Measurements from ENCODE around the gene OR2A2.
"Not testable (repeated sequence)": the region's sequence is repeated elsewhere in the genome, so short reads cannot be mapped to it uniquely, and the experiment has no call there.

Gene OR2A2, protein sequence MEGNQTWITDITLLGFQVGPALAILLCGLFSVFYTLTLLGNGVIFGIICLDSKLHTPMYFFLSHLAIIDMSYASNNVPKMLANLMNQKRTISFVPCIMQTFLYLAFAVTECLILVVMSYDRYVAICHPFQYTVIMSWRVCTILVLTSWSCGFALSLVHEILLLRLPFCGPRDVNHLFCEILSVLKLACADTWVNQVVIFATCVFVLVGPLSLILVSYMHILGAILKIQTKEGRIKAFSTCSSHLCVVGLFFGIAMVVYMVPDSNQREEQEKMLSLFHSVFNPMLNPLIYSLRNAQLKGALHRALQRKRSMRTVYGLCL

DNA sequence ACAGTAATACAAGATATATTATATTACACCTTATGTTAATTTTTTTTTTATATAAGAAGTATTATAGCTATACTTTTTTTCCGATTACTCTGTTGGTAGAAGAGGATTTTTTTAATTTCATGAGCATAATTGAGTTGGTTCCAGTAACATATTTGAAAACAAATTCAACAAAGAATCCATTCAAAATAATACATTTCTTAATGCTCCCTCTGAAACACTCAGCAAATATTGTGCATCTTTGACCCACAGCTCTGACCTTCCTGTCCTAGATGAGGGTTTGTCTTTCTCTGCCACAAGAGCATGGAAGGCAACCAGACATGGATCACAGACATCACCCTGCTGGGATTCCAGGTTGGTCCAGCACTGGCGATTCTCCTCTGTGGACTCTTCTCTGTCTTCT is at the start of gene OR2A2:
Gene OR2A2 (plus strand): TSS at position 301 of the 400 bp plus-strand sequence. CDS start 0 bp downstream, at position 301.
- no peak for DNase-seq (ENCODE audit: low spot score)

DNA sequence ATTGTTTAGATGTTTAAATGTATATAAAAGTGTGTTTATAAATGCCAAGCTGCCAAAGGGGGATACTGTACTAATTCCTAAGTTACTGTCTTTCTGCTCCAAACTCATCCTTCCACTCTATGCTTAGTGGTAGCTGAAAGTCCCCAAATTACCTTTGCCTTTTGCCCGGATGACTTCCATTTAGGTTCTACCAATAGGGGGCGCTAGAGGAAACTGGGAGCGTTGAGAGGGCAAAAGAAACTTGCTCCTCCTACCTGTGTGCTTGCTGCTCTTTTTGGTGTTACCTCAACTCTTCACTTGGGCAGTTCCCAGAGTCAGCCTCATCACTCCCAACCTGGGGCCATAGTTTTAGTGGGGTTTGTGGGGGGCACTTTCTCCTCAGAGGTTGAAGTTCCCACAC is 45.7 kb upstream of the OR2A2 start:
- DNase-seq (ENCODE audit: low spot score): no peak

DNA sequence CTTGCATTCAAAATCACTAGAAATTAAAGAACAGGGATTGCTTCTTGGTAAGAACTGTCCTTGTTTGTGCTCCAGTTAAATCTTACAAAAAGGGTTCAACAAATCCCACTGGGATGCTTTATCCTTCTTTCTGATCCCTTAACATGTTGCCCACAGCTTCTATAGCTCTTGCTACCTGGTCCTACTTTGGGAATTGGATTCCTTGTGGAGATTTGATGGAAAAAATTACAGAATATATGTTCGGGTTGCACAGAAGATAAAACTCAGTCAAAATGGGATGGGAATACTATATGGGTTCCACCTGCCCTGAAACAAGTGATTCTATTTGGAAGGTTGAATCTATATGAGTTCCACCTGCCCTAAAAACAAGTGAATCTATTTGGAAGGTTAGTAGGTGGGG is 39.9 kb upstream of the OR2A2 start, which contains the start of gene OR2A25:
Gene OR2A25 (plus strand): TSS at position 301 of the 400 bp plus-strand sequence. CDS start 4,409 bp downstream, outside the sequence.
- no peak for DNase-seq (ENCODE audit: low spot score)

DNA sequence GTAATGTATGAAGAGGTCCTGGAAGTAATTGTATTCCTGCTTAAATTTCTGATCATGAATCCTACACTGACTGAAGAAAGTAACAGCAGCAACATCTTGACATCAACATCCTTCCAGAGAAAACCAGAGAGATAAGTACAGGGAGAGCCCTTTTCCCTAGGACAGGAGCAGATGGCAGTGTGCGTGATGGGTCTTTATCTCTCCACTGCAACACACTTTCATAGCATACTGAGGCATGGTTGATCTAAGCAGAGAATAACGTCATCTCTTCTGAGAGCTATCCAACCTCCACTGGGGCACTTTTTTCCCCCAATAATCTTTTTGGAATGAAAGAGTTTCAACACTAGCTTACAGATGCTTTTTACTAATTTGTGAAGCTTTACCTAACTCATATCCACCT is 39.4 kb upstream of the OR2A2 start:
- no peak for DNase-seq (ENCODE audit: low spot score)

DNA sequence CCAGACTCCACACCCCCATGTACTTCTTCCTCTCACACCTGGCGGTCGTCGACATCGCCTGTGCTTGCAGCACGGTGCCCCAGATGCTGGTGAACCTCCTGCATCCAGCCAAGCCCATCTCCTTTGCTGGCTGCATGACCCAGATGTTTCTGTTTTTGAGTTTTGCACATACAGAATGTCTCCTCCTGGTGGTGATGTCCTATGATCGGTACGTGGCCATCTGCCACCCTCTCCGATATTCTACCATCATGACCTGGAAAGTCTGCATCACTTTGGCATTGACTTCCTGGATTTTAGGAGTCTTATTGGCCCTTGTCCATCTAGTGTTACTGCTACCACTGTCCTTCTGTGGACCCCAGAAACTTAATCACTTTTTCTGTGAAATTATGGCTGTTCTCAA is 35.0 kb upstream of the OR2A2 start:
- no peak for DNase-seq (ENCODE audit: low spot score)

DNA sequence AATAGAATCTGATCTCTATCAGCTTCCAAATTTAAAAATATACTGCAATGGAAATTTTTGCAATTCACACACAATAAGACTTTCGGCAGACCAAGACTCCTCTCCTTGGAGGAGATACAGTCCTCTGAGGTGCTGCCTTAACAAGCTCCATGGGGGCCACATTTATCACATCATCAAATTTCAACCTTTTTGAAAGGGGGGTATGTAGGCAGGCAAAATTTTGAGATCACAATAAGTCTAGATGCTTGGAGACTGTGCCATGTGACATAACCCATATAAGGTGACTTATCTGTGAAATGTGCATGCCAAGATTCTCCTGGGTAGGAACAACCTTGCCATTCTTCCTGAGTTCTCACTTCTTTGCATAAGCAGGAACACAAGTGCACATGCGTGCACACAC is 23.4 kb upstream of the OR2A2 start, which contains the start of gene OR2A12:
Gene OR2A12 (plus strand): TSS at position 301 of the 400 bp plus-strand sequence. CDS start 8,830 bp downstream, outside the sequence.
- DNase-seq (ENCODE audit: low spot score): no peak

DNA sequence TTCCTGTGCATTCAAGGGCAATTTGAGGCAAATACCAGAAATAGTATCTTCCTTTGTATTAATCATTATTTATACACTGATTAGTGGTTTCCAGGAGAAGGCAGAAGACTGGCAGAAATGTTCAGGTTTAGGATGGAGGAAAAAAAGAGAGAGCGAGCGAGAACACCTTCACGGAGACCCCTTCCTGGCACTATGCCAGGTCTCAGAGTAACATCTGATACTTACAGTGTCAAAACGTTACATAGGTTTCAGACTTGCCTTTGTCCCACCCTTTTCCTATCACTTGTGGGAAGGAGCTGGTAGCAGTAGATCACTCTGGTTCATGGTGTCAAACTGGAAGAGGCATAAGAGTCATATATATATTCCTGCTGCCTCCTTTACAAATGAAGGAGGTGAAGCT is 22.7 kb upstream of the OR2A2 start:
- DNase-seq (ENCODE audit: low spot score): no peak

DNA sequence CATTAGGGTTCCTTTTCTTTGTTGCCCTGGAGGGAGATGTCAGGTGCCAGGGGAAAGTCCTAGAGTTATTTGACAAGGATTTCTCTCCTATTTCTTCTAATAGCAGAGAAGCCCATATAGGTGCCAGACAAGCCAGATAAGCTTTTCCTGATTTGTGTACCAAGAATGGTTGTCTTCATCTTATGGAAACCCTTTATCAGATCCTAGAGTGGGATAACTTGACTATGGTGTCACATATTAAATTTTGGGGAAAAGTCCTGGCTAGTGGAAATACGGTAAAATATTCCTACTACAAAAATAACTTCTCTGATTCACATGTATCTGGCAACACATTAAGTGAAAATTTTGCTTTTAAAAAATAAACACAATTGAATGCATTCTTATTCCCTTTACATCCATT is 22.2 kb upstream of the OR2A2 start:
- DNase-seq (ENCODE audit: low spot score): no peak

DNA sequence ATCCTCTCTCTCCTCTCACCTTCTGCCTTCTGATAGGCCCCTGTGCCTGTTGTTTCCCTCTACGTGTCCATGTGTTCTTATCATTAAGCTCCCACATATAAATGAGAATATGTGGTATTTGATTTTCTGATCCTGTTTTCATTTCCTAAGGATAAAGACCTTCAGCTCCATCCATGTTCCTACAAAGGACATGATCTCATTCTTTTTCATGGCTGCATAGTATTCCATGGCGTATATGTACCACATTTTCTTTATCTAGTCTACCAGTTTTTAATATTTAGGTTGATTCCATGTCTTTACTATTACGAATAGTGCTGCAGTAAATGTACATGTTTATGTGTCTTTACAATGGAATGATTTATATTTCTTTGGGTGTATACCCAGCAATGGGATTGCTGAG is 18.7 kb upstream of the OR2A2 start:
- DNase-seq (ENCODE audit: low spot score): no peak

DNA sequence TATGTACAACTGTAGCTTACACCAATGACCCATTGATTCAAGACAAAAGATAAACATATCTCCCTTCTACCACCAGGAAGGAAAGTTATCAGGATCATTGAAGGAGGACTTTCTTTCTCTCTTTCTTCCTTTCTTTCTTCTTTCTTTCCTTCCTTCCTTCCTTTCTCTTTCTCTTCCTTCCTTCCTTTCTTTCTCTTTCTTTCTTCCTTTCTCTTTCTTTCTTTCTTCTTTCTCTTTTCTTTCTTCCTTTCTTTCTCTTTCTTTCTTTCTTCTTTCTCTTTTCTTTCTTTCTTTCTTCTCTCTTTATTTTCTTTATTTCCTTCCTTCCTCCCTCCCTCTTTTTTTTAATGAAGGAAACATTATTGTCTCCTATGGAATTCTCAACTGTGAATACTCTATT is 10.6 kb upstream of the OR2A2 start:
- DNase-seq (ENCODE audit: low spot score): no peak

DNA sequence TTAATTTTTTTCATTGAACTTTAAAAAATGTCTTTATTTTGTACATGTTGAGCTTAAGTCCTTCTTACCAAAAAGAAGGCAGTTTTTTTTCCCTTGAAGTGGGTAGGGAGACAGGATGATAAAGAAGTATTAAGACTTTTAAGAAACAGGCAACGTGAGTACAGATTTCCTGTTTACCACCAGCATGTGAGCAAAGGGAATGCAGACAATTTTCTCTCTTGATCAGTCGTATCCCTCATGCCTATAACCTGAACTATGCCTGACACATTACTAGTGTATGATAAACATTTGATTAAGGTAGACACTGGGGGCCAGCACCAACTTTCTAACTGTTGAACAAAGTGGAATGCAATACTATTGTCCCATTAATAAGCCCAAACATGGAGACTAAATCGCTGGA is 8.8 kb upstream of the OR2A2 start:
- no peak for DNase-seq (ENCODE audit: low spot score)

DNA sequence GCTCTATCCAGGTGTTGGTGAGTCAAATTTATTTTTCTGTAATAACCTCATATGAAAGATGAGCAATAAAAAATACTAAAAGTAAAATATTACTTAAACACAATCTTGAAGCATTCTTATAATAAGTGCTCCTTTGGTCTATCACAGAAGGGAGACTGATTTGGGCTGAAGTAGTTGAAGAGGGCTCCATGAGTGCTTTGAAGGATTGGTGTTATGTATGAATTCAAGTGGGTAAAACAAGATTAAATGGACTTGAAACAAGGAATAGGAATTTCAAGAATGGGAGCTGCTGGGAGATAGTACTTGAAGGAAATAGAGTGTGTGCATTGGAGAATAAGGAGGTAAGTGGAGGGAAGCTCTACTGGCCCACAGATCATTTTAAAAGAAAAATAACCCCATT is 7.3 kb upstream of the OR2A2 start:
- no peak for DNase-seq (ENCODE audit: low spot score)

DNA sequence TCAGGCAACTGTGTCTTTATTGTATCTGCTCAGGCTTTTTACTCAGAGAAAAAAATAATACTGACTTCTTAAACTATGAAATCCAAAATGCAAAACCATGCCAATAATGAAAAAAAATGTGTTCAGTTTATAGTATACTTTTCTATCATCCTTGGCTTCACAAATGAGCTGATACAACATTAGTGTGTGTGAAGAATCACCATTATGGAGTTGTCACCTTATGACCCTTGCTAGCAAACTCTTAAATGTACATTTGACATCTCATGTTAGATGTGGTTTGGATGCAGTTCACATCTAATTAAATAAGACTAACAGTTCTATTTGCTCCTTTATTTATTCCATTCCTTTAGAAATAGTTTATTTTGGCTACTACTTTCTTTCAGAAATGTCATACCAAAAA is 4.2 kb upstream of the OR2A2 start:
- no peak for DNase-seq (ENCODE audit: low spot score)

DNA sequence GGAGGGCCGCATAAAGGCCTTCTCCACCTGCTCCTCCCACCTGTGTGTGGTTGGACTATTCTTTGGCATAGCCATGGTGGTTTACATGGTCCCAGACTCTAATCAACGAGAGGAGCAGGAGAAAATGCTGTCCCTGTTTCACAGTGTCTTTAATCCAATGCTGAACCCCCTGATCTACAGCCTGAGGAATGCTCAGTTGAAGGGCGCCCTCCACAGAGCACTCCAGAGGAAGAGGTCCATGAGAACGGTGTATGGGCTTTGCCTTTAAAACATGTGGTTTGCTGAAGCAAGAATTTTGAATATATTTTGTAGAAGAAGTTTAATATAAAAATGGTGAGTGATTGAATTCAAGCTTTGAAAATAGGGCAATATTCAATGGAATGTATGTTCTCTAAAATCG is 889 bp downstream of the OR2A2 start:
- no peak for DNase-seq (ENCODE audit: low spot score)

DNA sequence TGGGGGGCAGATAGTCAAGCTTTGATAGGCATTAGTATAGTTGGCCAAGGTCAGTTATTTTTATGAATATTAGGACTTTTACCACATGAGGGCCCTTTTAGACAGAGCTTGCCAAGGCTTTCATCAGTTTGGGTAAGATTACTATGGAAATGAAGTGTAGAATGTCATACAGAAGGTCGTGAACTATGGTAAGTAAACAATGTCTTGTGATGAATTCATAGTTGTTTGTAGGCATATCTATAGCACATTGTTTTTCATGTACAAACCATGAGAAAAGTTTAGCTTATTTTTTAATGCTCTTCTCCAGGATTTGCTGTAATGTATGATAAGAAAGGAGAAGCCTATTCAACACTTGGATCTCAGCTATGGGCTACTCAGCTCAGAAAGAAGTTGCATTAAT is 4.3 kb downstream of the OR2A2 start:
- DNase-seq (ENCODE audit: low spot score): no peak

DNA sequence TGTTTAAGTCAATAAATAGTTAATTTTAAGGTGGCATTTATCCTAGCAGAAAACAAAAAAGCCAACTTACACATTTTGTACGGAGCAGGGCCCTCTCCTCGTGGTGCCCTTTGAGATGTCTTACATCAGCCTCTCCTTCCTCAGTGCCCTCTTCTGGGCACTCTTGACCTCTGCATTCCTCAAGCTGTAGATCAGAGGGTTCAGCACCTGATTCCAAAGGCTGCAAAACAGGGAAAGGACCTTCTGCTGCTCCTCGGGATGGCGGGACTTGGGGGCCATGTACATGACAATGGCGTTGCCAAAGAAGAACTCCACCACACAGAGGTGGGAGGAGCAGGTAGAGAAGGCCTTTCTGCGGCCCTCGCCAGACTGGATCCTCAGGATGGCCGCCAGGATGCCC is 9.0 kb downstream of the OR2A2 start:
- DNase-seq (ENCODE audit: low spot score): no peak

DNA sequence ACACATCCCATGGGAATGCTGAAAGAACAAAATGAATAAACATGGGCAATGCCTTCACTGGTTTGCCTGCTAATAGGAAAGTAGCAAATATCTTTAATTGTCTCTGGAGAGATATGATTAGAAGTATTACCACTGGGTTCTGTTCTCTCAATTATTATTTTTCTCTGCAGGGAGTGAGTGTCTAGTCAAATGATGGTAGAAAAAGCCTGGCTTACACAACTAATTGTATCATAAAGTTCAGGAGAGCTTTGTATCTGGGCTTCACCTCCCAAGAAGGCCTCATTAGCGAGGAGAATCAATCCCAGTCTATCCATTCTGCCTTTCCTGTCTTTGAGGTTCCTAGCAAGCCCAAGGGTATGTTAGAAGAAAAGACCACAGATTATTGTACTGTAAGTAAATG is 13.5 kb downstream of the OR2A2 start, which contains the start of gene OR2A14:
Gene OR2A14 (plus strand): TSS at position 301 of the 400 bp plus-strand sequence. CDS start 5,937 bp downstream, outside the sequence.
- no peak for DNase-seq (ENCODE audit: low spot score)

DNA sequence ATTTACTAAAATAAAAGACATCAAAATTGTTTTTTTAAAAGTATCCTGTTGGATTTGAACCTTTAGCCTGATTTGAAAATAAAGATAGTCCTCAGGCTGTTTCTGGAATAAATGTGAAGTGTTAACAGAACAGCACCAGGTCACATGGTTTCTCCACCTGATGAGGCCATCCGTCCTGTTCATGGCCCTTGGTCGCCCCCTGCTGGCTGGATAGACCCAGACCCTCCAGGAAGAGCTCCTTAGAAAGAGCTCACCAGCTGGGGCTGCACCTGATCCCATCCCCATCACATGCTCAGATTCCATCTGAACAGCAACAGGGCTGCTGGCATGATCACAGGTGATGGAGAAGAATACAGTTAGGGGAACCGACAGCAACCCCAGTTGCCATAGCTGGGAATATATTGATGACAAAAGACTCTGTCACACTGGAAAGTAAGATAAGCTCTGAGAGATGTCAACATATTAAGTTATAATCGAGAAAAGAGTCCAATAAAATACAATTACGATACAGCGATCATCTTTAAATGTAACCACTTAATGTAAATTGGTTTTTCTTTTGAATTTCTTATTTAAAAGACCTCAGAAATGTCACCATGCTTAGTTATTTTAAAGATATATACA is 18.4 kb downstream of the OR2A2 start:
- peak; percentile 83 for DNase-seq (ENCODE audit: low spot score)

DNA sequence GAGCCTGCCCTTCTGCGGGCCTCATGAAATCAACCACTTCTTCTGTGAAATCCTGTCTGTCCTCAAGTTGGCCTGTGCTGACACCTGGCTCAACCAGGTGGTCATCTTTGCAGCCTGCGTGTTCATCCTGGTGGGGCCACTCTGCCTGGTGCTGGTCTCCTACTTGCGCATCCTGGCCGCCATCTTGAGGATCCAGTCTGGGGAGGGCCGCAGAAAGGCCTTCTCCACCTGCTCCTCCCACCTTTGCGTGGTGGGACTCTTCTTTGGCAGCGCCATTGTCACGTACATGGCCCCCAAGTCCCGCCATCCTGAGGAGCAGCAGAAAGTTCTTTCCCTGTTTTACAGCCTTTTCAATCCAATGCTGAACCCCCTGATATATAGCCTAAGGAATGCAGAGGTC is 20.2 kb downstream of the OR2A2 start:
- DNase-seq (ENCODE audit: low spot score): not testable (repeated sequence)

DNA sequence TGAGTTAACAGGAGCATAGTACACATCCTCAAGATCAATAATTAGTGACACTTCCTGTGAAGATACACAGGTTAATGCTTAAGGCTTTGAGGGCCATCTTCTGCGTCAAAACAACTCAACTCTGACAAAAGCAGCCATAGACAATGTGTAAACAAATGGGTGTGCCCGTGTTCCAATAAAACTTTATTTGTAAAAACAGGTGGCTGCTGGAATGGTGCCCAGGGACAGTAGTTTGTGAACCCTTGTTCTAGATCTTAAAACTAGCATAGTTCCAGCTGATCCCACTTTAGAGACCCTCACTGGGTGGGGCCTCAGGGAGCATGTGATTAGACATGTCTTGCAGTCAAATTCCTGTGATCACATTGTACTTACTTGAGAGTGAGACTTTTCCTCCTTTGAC is 21.3 kb downstream of the OR2A2 start:
- DNase-seq (ENCODE audit: low spot score): no peak

DNA sequence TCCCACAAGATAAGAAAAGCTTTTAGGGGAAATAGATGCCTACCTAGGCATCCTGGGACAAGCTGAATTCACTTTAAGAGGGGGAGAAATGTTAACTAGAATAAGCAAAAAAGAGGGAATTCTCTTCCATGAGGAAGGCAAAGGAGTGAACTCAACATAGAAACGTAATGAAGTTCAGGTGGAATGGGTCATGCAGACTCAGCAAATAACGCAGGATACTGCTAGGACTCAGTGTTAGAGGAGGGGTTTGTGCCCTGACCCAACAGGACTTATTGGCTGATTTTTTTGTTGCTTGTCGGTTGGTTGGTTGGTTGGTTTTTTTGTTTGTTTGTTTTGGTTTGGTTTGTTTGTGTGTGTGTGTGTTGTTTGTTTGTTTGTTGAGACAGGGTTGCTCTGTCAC is 22.9 kb downstream of the OR2A2 start:
- DNase-seq (ENCODE audit: low spot score): no peak

DNA sequence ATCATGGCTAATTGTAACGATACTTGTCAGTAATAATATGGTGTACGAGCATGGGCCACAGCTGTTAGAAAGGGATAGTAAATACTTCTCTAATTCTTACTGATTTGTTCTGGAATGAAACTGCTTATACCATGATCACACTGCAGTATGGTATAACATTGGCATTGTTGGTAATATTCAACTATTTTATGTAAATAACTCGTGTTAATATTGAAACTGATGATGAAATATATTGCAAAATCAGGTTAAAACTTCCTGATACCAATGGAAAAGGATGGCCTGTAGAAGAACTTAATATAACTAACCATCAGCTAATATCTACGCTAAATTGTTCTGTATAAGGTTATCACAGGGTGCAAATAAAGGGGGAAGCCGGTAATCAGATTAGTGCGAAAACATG is 23.9 kb downstream of the OR2A2 start:
- no peak for DNase-seq (ENCODE audit: low spot score)

DNA sequence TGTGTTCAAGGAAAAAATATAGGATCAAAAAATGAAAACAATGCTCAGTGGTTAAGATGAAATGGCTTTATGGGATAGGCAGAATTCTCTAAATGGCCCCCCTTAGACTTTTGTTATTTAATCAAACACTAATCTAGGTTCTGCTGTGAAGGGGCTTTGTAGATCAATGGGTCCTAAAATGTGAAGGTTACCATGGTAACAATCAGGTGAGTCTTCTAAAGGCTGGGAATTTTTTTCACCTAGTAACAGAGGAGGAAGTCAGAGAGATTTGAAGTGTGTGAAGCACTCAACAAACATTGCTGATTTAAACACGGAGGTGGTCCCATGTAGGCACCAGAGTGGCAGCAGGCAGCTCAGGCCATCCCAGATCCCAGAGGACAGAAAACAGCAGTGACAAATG is 24.7 kb downstream of the OR2A2 start:
- DNase-seq (ENCODE audit: low spot score): no peak

DNA sequence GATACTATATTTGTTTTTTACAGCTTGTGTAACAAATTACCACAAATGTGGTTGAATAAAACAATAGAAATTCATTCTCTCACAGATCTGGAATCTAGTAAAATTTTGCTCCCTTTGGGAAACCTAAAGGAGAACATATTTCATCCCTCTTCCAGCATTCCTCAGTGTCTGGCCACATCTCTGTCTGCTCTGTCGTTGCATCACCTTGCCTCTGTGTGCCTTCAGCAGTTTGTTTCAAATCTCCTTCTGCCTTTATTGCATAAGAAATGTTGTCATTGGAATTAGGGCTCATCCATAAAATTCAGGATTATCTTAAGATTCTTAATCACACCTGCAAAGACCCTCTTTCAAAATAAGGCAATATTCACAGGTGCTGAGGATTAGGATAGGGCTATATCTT is 28.1 kb downstream of the OR2A2 start:
- no peak for DNase-seq (ENCODE audit: low spot score)

All from CD4-positive, alpha-beta T cell treated with Interleukin-2 at 100 ng/mL for 4 hours (primary cell).